GM12878 (cell line): ENCODE data around the gene NPAS3. TPM values are rescaled to one million over a fixed set of nuclear protein-coding genes. Genes with fewer than 3 reads are reported as not detected.

Source experiments
- ATAC-seq: fragments of 200-7000 bp; cut with Tn5 transposase; 3 replicates; pipeline ENCODE4 v1.9.1; 2020; ENCODE audit warnings: mild to moderate bottlenecking, moderate library complexity
- BruUV-seq: library from RNA; stranded (reverse); fragments of 400-500 nt; replicated peaks from 2 replicates; lab custom pipeline; 2021; lab: Mats Ljungman, UMichigan
- CTCF ChIA-PET: fragments of 300-600 bp; sonication (Branson Sonifier 250); formaldehyde crosslinking; extraction: SDS; loops from one replicate; lab custom pipeline; 2021; ENCODE audit warnings: inconsistent platforms; lab: Yijun Ruan, JAX
- POLR2A ChIA-PET: fragments of 350-600 bp; formaldehyde crosslinking; extraction: SDS; loops from one replicate; lab custom pipeline; 2021; ENCODE audit warnings: inconsistent platforms; lab: Charles Lee
- RAD21 ChIA-PET: fragments of 300-600 bp; sonication (Branson Sonifier 250); formaldehyde crosslinking; loops from one replicate; lab custom pipeline; 2023; ENCODE audit warnings: antibody characterized with exemption; ENCODE audit not compliant: unreplicated experiment; lab: Charles Lee
- SMC1A ChIA-PET: fragments of 300-600 bp; sonication (Branson Sonifier 250); formaldehyde crosslinking; loops from one replicate; lab custom pipeline; 2023; ENCODE audit not compliant: unreplicated experiment, uncharacterized antibody; lab: Charles Lee
- DNase-seq: peaks from one replicate; pipeline ENCODE4 v3.0.0-alpha.2; 2011; ENCODE audit warnings: low read depth, low spot score
- FAIRE-seq: peaks from 3 replicates; lab custom pipeline; 2011; peaks lifted over from hg19 to GRCh38; lab: Jason Lieb, UNC
- H2AFZ ChIP-seq: 2 replicates; pipeline ENCODE4 v1.6.0; 2011; ENCODE audit warnings: low read depth, low read length, control low read depth; ENCODE audit not compliant: control insufficient read depth
- H3K27ac ChIP-seq: 2 replicates; pipeline ENCODE4 v1.5.1; 2011; ENCODE audit warnings: control low read depth; ENCODE audit not compliant: control insufficient read depth, insufficient read depth
- H3K27me3 ChIP-seq, 2 experiments: replicated peaks in 1 of 2; 2 replicates each; pipeline versions ENCODE4 v1.6.0 to v1.6.1; 2011; ENCODE audit warnings: low read length in 1 of 2; ENCODE audit not compliant: control insufficient read depth in 2 of 2, insufficient read depth in 2 of 2
- H3K36me3 ChIP-seq, 2 experiments: 2 replicates each; pipeline ENCODE4 v1.5.1; 2011; ENCODE audit warnings: low read length in 1 of 2; ENCODE audit not compliant: control insufficient read depth in 2 of 2, insufficient read depth in 2 of 2
- H3K4me1 ChIP-seq: 2 replicates; pipeline ENCODE4 v1.6.1; 2011; ENCODE audit warnings: mild to moderate bottlenecking, low read length, moderate library complexity, mixed read lengths; ENCODE audit not compliant: control insufficient read depth, insufficient read depth
- H3K4me2 ChIP-seq: 2 replicates; pipeline ENCODE4 v1.6.0; 2011; ENCODE audit warnings: control low read depth; ENCODE audit not compliant: control insufficient read depth, insufficient read depth
- H3K4me3 ChIP-seq: fragments of 200-600 bp; sonication (generic); 2 replicates; pipeline ENCODE4 v1.5.1; 2016
- H3K79me2 ChIP-seq: 2 replicates; pipeline ENCODE4 v1.6.0; 2011; ENCODE audit warnings: low read length; ENCODE audit not compliant: control insufficient read depth, insufficient read depth
- H3K9ac ChIP-seq: 2 replicates; pipeline ENCODE4 v1.8.0; 2011; ENCODE audit warnings: low read length, control low read depth, mixed read lengths; ENCODE audit not compliant: control insufficient read depth, insufficient read depth
- H3K9me3 ChIP-seq: replicated peaks from 3 replicates; pipeline ENCODE4 v1.5.1; 2011; ENCODE audit warnings: mild to moderate bottlenecking, low read length; ENCODE audit not compliant: control insufficient read depth, insufficient read depth
- H4K20me1 ChIP-seq: 2 replicates; pipeline ENCODE4 v1.6.0; 2011; ENCODE audit not compliant: control insufficient read depth, insufficient read depth
- ATF7 ChIP-seq: fragments of 450-650 bp; IDR thresholded peaks from 2 replicates; pipeline ENCODE4 v1.6.1; 2016; ENCODE audit warnings: low read depth, mild to moderate bottlenecking
- BMI1 ChIP-seq: fragments of 450-650 bp; IDR thresholded peaks from 2 replicates; pipeline ENCODE4 v1.6.1; 2016; ENCODE audit warnings: mild to moderate bottlenecking, moderate library complexity, borderline replicate concordance
- CBX3 ChIP-seq: fragments of 200-600 bp; sonication (generic); IDR thresholded peaks from 2 replicates; pipeline ENCODE4 v1.6.1; 2016; ENCODE audit warnings: low read depth, borderline replicate concordance
- CREB1 ChIP-seq: IDR thresholded peaks from 2 replicates; pipeline ENCODE4 v1.6.1; 2012; ENCODE audit warnings: low read depth, mild to moderate bottlenecking, inconsistent platforms
- FOXK2 ChIP-seq: fragments of 450-650 bp; IDR thresholded peaks from 2 replicates; pipeline ENCODE4 v1.6.1; 2017; ENCODE audit warnings: mild to moderate bottlenecking, moderate library complexity
- GABPA ChIP-seq: IDR thresholded peaks from 2 replicates; pipeline ENCODE4 v1.6.1; 2014; ENCODE audit warnings: antibody characterized with exemption, low read depth, mild to moderate bottlenecking, inconsistent platforms
- HCFC1 ChIP-seq: fragments of 150-350 bp; IDR thresholded peaks from 2 replicates; pipeline ENCODE4 v1.6.1; 2014; ENCODE audit warnings: low read length
- HDAC6 ChIP-seq: fragments of 200-600 bp; sonication (generic); IDR thresholded peaks from one replicate; pipeline ENCODE4 v1.8.0; 2017; ENCODE audit warnings: antibody characterized with exemption; ENCODE audit not compliant: unreplicated experiment
- SKIL ChIP-seq: fragments of 450-650 bp; IDR thresholded peaks from 2 replicates; pipeline ENCODE4 v1.6.1; 2017; ENCODE audit warnings: mild to moderate bottlenecking, low read depth, inconsistent platforms; ENCODE audit not compliant: poor library complexity, severe bottlenecking
- SUPT20H ChIP-seq: IDR thresholded peaks from 2 replicates; pipeline ENCODE4 v1.6.1; 2011; ENCODE audit warnings: low read depth, mild to moderate bottlenecking, low read length, moderate library complexity, borderline replicate concordance; ENCODE audit not compliant: control insufficient read depth
- TBL1XR1 ChIP-seq: IDR thresholded peaks from 2 replicates; pipeline ENCODE4 v1.6.1; 2012; ENCODE audit warnings: low read depth, low read length, improper control_type of control experiment
- ZNF217 ChIP-seq: fragments of 450-650 bp; IDR thresholded peaks from 2 replicates; pipeline ENCODE4 v1.6.1; 2017; ENCODE audit warnings: antibody characterized with exemption, mild to moderate bottlenecking
- WGBS: methylation state at CpG from one replicate; pipeline ENCODE4 v1.1.6; 2016; ENCODE audit warnings: low lambda C conversion rate; ENCODE audit not compliant: insufficient replicate concordance, insufficient coverage; ENCODE audit errors: missing lambda C conversion rate; 5-methylcytosine and 5-hydroxymethylcytosine counted together
- in situ Hi-C: fragments of 300-500 bp; cut with MboI; formaldehyde crosslinking; loops from 9 replicates; pipeline ENCODE4 v1.14.3; 2018; ENCODE audit warnings: mixed read lengths
- intact Hi-C: fragments of 100-400 bp; cut with micrococcal nuclease; formaldehyde crosslinking; loops from one replicate; pipeline ENCODE4 v1.14.2; 2022; ENCODE audit not compliant: unreplicated experiment
- polyA plus RNA-seq, 11 experiments: library from polyadenylated mRNA; depleted of rRNA in 4 of 11; unstranded in 6 of 11; stranded (reverse) in 5 of 11; fragments of >200 nt; fragmentation: Nextera tagmentation in 4 of 11; fragmentation: Illumina TruSeq in 1 of 11; extraction: Ambion mirVana in 4 of 11; extraction: Trizol in 1 of 11; gene quantifications; 1 replicate in 1 of 11; 2 replicates in 10 of 11; pipeline versions ENCODE4 v1.2.1 to v1.2.3, GENCODE V29; 2011 to 2016; ENCODE audit warnings: inconsistent platforms in 2 of 11, missing spikeins in 2 of 11, low read depth in 1 of 11
- total RNA-seq, 4 experiments: library from RNA; depleted of rRNA in 3 of 4; stranded (reverse); fragments of >200 nt in 3 of 4; fragmentation: Illumina TruSeq in 1 of 4; extraction: Trizol in 1 of 4; gene quantifications; 2 replicates each; pipeline versions ENCODE4 v1.2.1 to v1.2.3, GENCODE V29; 2013 to 2021
- TF ChIP-seq, protein P1 (sequence below): IDR thresholded peaks from 2 replicates; pipeline ENCODE4 v1.6.1; 2011; ENCODE audit warnings: mild to moderate bottlenecking, low read depth, low read length, moderate library complexity; ENCODE audit not compliant: insufficient replicate concordance
- TF ChIP-seq, protein P2 (sequence below): fragments of 450-650 bp; IDR thresholded peaks from 2 replicates; pipeline ENCODE4 v1.6.1; 2018; ENCODE audit warnings: borderline replicate concordance, mild to moderate bottlenecking; ENCODE audit not compliant: partially characterized antibody

Gene NPAS3
- total and polyA plus RNA-seq, 10 of the 15 experiments (the other 5 are each of a cell fraction or from before 2014, with no cell fraction given): under 0.01 to 2.7 (median 0.03) TPM; not detected in 6

GRCh38 chr14:33631441-33631840 lies 692.8 kb downstream of the NPAS3 start:
- no peak overlapping the region for H3K27ac ChIP-seq
- H4K20me1 ChIP-seq: no peaks in the 10 kb centered on the region
- in situ Hi-C loops: no loop called here
- H3K36me3 ChIP-seq: no peaks in the 10 kb centered on the region
- no peak overlapping the region for H3K4me3 ChIP-seq
- CTCF ChIA-PET: interaction anchor here (0.7 to 2.6 kb wide), 7 partner anchors 10 to 161 kb away, joined by 3 to 7 read pairs (median 4); no protein-coding TSS in a partner anchor
- ATAC-seq: no peak
- BruUV-seq: no TSS peak
- no peak overlapping the region for H3K9ac ChIP-seq
- FAIRE-seq: no peak
- TF ChIP-seq HCFC1: no peak
- TF ChIP-seq CBX3: no peak
- TF ChIP-seq GABPA: no peak
- no peak for TF ChIP-seq SUPT20H
- TF ChIP-seq CREB1: no peak
- no peak for TF ChIP-seq HDAC6
- TF ChIP-seq SKIL: no peak
- TF ChIP-seq, protein P1, sequence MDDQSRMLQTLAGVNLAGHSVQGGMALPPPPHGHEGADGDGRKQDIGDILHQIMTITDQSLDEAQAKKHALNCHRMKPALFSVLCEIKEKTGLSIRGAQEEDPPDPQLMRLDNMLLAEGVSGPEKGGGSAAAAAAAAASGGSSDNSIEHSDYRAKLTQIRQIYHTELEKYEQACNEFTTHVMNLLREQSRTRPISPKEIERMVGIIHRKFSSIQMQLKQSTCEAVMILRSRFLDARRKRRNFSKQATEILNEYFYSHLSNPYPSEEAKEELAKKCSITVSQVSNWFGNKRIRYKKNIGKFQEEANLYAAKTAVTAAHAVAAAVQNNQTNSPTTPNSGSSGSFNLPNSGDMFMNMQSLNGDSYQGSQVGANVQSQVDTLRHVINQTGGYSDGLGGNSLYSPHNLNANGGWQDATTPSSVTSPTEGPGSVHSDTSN: no peak
- no peak for TF ChIP-seq TBL1XR1
- no peak for TF ChIP-seq BMI1
- no peak for TF ChIP-seq FOXK2
- TF ChIP-seq, protein P2, sequence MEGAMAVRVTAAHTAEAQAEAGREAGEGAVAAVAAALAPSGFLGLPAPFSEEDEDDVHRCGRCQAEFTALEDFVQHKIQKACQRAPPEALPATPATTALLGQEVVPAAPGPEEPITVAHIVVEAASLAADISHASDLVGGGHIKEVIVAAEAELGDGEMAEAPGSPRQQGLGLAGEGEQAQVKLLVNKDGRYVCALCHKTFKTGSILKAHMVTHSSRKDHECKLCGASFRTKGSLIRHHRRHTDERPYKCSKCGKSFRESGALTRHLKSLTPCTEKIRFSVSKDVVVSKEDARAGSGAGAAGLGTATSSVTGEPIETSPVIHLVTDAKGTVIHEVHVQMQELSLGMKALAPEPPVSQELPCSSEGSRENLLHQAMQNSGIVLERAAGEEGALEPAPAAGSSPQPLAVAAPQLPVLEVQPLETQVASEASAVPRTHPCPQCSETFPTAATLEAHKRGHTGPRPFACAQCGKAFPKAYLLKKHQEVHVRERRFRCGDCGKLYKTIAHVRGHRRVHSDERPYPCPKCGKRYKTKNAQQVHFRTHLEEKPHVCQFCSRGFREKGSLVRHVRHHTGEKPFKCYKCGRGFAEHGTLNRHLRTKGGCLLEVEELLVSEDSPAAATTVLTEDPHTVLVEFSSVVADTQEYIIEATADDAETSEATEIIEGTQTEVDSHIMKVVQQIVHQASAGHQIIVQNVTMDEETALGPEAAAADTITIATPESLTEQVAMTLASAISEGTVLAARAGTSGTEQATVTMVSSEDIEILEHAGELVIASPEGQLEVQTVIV: no peak
- TF ChIP-seq ZNF217: no peak
- TF ChIP-seq ATF7: no peak
- H2AFZ ChIP-seq: no peak overlapping the region
- no peak overlapping the region for H3K4me2 ChIP-seq
- SMC1A ChIA-PET: interaction anchor here (0.9 to 9.7 kb wide), 20 partner anchors 8 to 159 kb away, joined by 3 to 61 read pairs (median 4); no protein-coding TSS in a partner anchor
- no peak for DNase-seq
- WGBS: 47% methylated on average over 6 of the region's 6 CpGs
- no peaks in the 10 kb centered on the region for H3K79me2 ChIP-seq
- POLR2A ChIA-PET: interaction anchor here (0.6 to 1.5 kb wide), 7 partner anchors 12 to 423 kb away, joined by 3 to 9 read pairs (median 3); no protein-coding TSS in a partner anchor
- no peaks in the 10 kb centered on the region for H3K9me3 ChIP-seq
- no peaks in the 10 kb centered on the region for H3K27me3 ChIP-seq
- intact Hi-C loops: no loop called here
- H3K4me1 ChIP-seq: no peaks in the 10 kb centered on the region
- RAD21 ChIA-PET: interaction anchor here (0.9 to 2.0 kb wide), 7 partner anchors 12 to 64 kb away, joined by 3 to 7 read pairs (median 4); no protein-coding TSS in a partner anchor
